HepG2 (cell line): ENCODE data around the gene NUBP2. TPM values are rescaled to one million over a fixed set of nuclear protein-coding genes. Genes with fewer than 3 reads are reported as not detected.

Experiments
- ATAC-seq: fragments of 200-7000 bp; cut with Tn5 transposase; 3 replicates; pipeline ENCODE4 v1.9.1; 2020; ENCODE audit warnings: mild to moderate bottlenecking, moderate library complexity
- BruUV-seq: library from RNA; stranded (reverse); fragments of 400-500 nt; replicated peaks from 2 replicates; lab custom pipeline; 2021; lab: Mats Ljungman, UMichigan
- CTCF ChIA-PET: fragments of 300-600 bp; formaldehyde crosslinking; extraction: SDS; loops from one replicate; lab custom pipeline; 2021; ENCODE audit warnings: low total read pairs, inconsistent platforms, low intra/inter-chr PET ratio; lab: Yijun Ruan, JAX
- POLR2A ChIA-PET: fragments of 350-600 bp; sonication (Branson Sonifier 250); formaldehyde crosslinking; loops from one replicate; lab custom pipeline; 2020; ENCODE audit warnings: antibody characterized with exemption, inconsistent platforms; lab: Yijun Ruan, JAX
- DNase-seq: peaks from one replicate; pipeline ENCODE4 v3.0.0-alpha.2; 2015; ENCODE audit warnings: low spot score
- FAIRE-seq: peaks from 3 replicates; lab custom pipeline; 2011; peaks lifted over from hg19 to GRCh38; lab: Jason Lieb, UNC
- H2AFZ ChIP-seq: one replicate; pipeline ENCODE4 v1.6.1; 2011; ENCODE audit warnings: low read length, inconsistent platforms
- H3K27ac ChIP-seq: fragments of 300-600 bp; 3 replicates; pipeline ENCODE4 v1.8.0; 2011; ENCODE audit warnings: mixed run types, mild to moderate bottlenecking, mixed read lengths, low read length, inconsistent platforms; ENCODE audit not compliant: insufficient read depth; ENCODE audit errors: extremely low read length
- H3K27me3 ChIP-seq, 2 experiments: fragments of 200-600 bp in 1 of 2; 2 replicates in 1 of 2; 3 replicates in 1 of 2; pipeline versions ENCODE4 v1.6.0 to v1.8.0; 2011; ENCODE audit warnings: low read length in 2 of 2, mild to moderate bottlenecking in 2 of 2, moderate library complexity in 2 of 2, inconsistent platforms in 1 of 2; ENCODE audit not compliant: insufficient read depth in 2 of 2, control insufficient read depth in 1 of 2
- H3K36me3 ChIP-seq, 2 experiments: fragments of 200-600 bp in 1 of 2; replicated peaks in 1 of 2; 2 replicates in 1 of 2; 3 replicates in 1 of 2; pipeline versions ENCODE4 v1.5.1 to v1.8.0; 2011; ENCODE audit warnings: low read length in 2 of 2, inconsistent platforms in 1 of 2; ENCODE audit not compliant: insufficient read depth in 2 of 2, control insufficient read depth in 1 of 2
- H3K4me1 ChIP-seq: 2 replicates; pipeline ENCODE4 v1.5.1; 2012; ENCODE audit warnings: low read length, inconsistent platforms; ENCODE audit not compliant: insufficient read depth
- H3K4me2 ChIP-seq: 2 replicates; pipeline ENCODE4 v1.6.0; 2011; ENCODE audit warnings: low read depth, low read length, inconsistent platforms
- H3K4me3 ChIP-seq, 3 experiments: fragments of 200-600 bp in 1 of 3; sonication (generic), shearing (Covaris generic) in 1 of 3; replicated peaks in 1 of 3; 2 replicates each; pipeline ENCODE4 v1.5.1; 2011 to 2016; ENCODE audit warnings: low read length in 3 of 3, inconsistent platforms in 2 of 3, low read depth in 2 of 3, mild to moderate bottlenecking in 2 of 3, control low read depth in 1 of 3, mixed read lengths in 1 of 3; ENCODE audit not compliant: insufficient read depth in 1 of 3
- H3K79me2 ChIP-seq: one replicate; pipeline ENCODE4 v1.6.1; 2011; ENCODE audit warnings: low read length, inconsistent platforms; ENCODE audit not compliant: insufficient read depth
- H3K9ac ChIP-seq: 2 replicates; pipeline ENCODE4 v1.6.0; 2011; ENCODE audit warnings: mild to moderate bottlenecking, low read depth, low read length, inconsistent platforms; ENCODE audit not compliant: insufficient read depth
- H3K9me3 ChIP-seq: 2 replicates; pipeline ENCODE4 v1.5.1; 2012; ENCODE audit warnings: mild to moderate bottlenecking, low read length
- H4K20me1 ChIP-seq: 2 replicates; pipeline ENCODE4 v1.6.0; 2011; ENCODE audit warnings: inconsistent platforms, mild to moderate bottlenecking, low read length, moderate library complexity; ENCODE audit not compliant: insufficient read depth
- AKAP8 ChIP-seq: sonication (generic); formaldehyde crosslinking; IDR thresholded peaks from 2 replicates; pipeline ENCODE4 v1.5.1; 2020; ENCODE audit warnings: mild to moderate bottlenecking, missing genetic modification reagents
- DMAP1 ChIP-seq: IDR thresholded peaks from 2 replicates; pipeline ENCODE4 v1.6.1; 2016
- ELF4 ChIP-seq: sonication (generic); formaldehyde crosslinking; IDR thresholded peaks from 2 replicates; pipeline ENCODE4 v1.5.0; 2020; ENCODE audit warnings: missing genetic modification reagents, mild to moderate bottlenecking, moderate library complexity, borderline replicate concordance
- GATA4 ChIP-seq: sonication (generic); IDR thresholded peaks from 2 replicates; pipeline ENCODE4 v1.6.1; 2016; ENCODE audit warnings: antibody characterized with exemption, low read depth, borderline replicate concordance
- MEF2D ChIP-seq: sonication (generic); formaldehyde crosslinking; IDR thresholded peaks from 2 replicates; pipeline ENCODE4 v1.5.1; 2020; ENCODE audit warnings: mild to moderate bottlenecking, missing genetic modification reagents
- POLR2A ChIP-seq, 2 experiments: IDR thresholded peaks; 2 replicates each; pipeline ENCODE4 v1.6.1; 2011; ENCODE audit warnings: low read depth in 2 of 2, low read length in 2 of 2, mild to moderate bottlenecking in 1 of 2, moderate library complexity in 1 of 2; ENCODE audit not compliant: insufficient read depth in 1 of 2
- POLR2AphosphoS2 ChIP-seq: IDR thresholded peaks from 2 replicates; pipeline ENCODE4 v1.6.1; 2011; ENCODE audit warnings: low read depth, low read length, improper control_type of control experiment
- TAF15 ChIP-seq: fragments of 200-400 bp; formaldehyde crosslinking; IDR thresholded peaks from one replicate; pipeline ENCODE4 v1.6.1; 2018; ENCODE audit warnings: mild to moderate bottlenecking, low read depth, low read length; ENCODE audit not compliant: poor library complexity, severe bottlenecking
- ZNF138 ChIP-seq: sonication (generic); formaldehyde crosslinking; IDR thresholded peaks from 2 replicates; pipeline ENCODE4 v1.5.0; 2020; ENCODE audit warnings: mild to moderate bottlenecking, low read depth, missing genetic modification reagents
- WGBS: methylation state at CpG from one replicate; pipeline ENCODE4 v1.1.6; 2017; ENCODE audit warnings: low lambda C conversion rate; 5-methylcytosine and 5-hydroxymethylcytosine counted together
- in situ Hi-C: cut with HindIII; loops from 2 replicates; pipeline ENCODE4 v1.10.0; 2017; ENCODE audit warnings: low pct_unique_long_range_greater_than_20kb; ENCODE audit not compliant: extremely low pct_ligation_motif_present
- intact Hi-C: fragments of 100-400 bp; cut with micrococcal nuclease; formaldehyde crosslinking; loops from one replicate; pipeline ENCODE4 v1.10.0; 2022; ENCODE audit not compliant: unreplicated experiment
- polyA plus RNA-seq, 8 experiments: library from polyadenylated mRNA; depleted of rRNA in 3 of 8; stranded (reverse) in 7 of 8; unstranded in 1 of 8; fragments of >200 nt; fragmentation: Illumina TruSeq in 4 of 8; extraction: Trizol in 4 of 8; gene quantifications; 2 replicates each; pipeline versions ENCODE4 v1.2.1 to v1.2.3, GENCODE V29; 2011 to 2016; ENCODE audit warnings: low read depth in 4 of 8, missing spikeins in 1 of 8, mixed read lengths in 1 of 8; ENCODE audit not compliant: insufficient read depth in 1 of 8
- total RNA-seq, 5 experiments: library from RNA; depleted of rRNA; stranded (reverse); fragments of >200 nt; fragmentation: Illumina TruSeq; extraction: Trizol; gene quantifications; 2 replicates each; pipeline ENCODE4 v1.2.3, GENCODE V29; 2016; ENCODE audit warnings: low read depth in 1 of 5
- TF ChIP-seq, protein P1 (sequence below): IDR thresholded peaks from 2 replicates; pipeline ENCODE4 v1.4.0; 2020; ENCODE audit warnings: mild to moderate bottlenecking, missing genetic modification reagents
- TF ChIP-seq, protein P2 (sequence below): sonication (generic); formaldehyde crosslinking; IDR thresholded peaks from 2 replicates; pipeline ENCODE4 v1.4.0; 2020; ENCODE audit warnings: missing genetic modification reagents
- TF ChIP-seq, protein P3 (sequence below): sonication (generic); formaldehyde crosslinking; IDR thresholded peaks from 2 replicates; pipeline ENCODE4 v1.4.0; 2020; ENCODE audit warnings: missing genetic modification reagents
- TF ChIP-seq, protein P4 (sequence below): fragments of 450-650 bp; IDR thresholded peaks from 2 replicates; pipeline ENCODE4 v1.6.1; 2016

Gene NUBP2
- total and polyA plus RNA-seq, 2 of the 13 experiments (the other 11 are each of a cell fraction or from before 2014, with no cell fraction given), result 25.7 to 61.5 TPM

DNA sequence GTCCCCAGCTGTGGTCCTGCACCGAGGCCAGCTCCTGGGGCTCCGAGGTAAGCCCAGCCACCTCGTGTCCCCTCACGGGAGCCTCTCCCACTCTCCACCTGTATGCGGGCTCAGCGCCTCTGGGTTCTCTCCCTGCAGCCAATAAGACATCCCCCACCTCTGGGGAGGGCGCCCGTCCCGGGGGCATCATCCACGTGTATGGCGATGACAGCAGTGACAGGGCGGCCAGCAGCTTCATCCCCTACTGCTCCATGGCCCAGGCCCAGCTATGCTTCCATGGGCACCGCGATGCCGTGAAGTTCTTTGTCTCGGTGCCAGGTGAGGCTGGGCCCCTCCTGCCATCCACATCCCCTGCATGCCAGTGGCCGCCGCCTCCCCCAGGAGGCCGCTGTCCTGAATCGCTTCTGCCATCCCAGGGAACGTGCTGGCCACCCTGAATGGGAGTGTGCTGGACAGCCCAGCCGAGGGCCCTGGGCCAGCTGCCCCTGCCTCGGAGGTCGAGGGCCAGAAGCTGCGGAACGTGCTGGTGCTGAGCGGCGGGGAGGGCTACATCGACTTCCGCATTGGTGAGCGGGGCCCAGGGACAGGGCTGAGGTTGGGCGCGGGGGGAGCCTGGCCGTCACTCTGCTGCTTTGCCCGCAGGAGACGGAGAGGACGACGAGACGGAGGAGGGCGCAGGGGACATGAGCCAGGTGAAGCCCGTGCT, 14.5 kb upstream of the NUBP2 start (continued):
- no peak for TF ChIP-seq ZNF138 (CRISPR knock-in tag)
- TF ChIP-seq, protein P1, sequence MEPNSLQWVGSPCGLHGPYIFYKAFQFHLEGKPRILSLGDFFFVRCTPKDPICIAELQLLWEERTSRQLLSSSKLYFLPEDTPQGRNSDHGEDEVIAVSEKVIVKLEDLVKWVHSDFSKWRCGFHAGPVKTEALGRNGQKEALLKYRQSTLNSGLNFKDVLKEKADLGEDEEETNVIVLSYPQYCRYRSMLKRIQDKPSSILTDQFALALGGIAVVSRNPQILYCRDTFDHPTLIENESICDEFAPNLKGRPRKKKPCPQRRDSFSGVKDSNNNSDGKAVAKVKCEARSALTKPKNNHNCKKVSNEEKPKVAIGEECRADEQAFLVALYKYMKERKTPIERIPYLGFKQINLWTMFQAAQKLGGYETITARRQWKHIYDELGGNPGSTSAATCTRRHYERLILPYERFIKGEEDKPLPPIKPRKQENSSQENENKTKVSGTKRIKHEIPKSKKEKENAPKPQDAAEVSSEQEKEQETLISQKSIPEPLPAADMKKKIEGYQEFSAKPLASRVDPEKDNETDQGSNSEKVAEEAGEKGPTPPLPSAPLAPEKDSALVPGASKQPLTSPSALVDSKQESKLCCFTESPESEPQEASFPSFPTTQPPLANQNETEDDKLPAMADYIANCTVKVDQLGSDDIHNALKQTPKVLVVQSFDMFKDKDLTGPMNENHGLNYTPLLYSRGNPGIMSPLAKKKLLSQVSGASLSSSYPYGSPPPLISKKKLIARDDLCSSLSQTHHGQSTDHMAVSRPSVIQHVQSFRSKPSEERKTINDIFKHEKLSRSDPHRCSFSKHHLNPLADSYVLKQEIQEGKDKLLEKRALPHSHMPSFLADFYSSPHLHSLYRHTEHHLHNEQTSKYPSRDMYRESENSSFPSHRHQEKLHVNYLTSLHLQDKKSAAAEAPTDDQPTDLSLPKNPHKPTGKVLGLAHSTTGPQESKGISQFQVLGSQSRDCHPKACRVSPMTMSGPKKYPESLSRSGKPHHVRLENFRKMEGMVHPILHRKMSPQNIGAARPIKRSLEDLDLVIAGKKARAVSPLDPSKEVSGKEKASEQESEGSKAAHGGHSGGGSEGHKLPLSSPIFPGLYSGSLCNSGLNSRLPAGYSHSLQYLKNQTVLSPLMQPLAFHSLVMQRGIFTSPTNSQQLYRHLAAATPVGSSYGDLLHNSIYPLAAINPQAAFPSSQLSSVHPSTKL (CRISPR knock-in tag), result no peak
- TF ChIP-seq, protein P2, sequence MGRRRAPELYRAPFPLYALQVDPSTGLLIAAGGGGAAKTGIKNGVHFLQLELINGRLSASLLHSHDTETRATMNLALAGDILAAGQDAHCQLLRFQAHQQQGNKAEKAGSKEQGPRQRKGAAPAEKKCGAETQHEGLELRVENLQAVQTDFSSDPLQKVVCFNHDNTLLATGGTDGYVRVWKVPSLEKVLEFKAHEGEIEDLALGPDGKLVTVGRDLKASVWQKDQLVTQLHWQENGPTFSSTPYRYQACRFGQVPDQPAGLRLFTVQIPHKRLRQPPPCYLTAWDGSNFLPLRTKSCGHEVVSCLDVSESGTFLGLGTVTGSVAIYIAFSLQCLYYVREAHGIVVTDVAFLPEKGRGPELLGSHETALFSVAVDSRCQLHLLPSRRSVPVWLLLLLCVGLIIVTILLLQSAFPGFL (CRISPR knock-in tag), result no peak
- TF ChIP-seq, all 625 proteins: peak for 8

DNA sequence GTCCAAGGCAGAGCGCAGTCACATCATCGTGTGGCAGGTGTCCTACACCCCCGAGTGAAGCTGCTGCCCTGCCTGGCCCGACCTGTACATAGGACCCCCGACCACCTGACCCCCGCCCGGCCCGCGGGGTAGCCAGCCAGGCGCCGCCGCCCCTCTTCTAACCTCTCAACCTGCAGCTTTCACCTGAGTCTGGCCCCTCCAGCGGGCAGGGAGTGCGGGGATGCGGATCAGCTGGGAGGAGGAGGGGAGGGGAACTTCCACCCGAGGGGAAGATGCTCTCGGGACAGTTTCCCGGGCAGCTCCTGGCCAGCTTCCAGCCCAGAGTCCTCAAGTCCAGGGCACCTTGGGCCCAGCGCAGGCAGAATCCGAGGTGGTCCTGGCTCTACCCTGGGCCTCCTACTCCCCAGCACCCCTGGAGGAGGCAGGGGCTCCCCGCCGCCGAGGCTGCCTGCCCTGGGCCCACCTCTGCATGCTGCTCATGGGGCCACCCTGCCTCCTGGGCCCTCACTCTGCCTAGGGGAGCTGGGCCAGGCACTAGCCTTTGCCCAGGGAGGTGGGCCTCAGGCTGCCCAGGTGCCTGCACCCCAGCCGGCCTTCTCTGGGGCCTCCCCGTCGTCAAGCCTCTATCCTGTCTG, 13.9 kb upstream of the NUBP2 start:
- Histone ChIP-seq H3K4me1 (no peaks in the 10 kb centered on the region), H4K20me1 (no peaks in the 10 kb centered on the region), H3K36me3 (peaks cover 18 to 30% of the 10 kb centered on the region in 2 experiments; a peak in 4 of 5 replicates), H3K4me3 (no peak overlapping the region), H3K27ac (no peak overlapping the region), H3K4me2 (no peak overlapping the region), H3K9me3 (no peaks in the 10 kb centered on the region), H3K27me3 (no peaks in the 10 kb centered on the region; a peak in 1 of 5 replicates), H3K79me2 (peaks cover 17% of the 10 kb centered on the region), H3K9ac (no peak overlapping the region), H2AFZ (no peak overlapping the region)
- WGBS, result 100% methylated on average over 4 of the region's 26 CpGs
- BruUV-seq, result no TSS peak
- ChIA-PET CTCF (no interaction called here), POLR2A (interaction anchor here (2.7 kb wide), 1 partner anchor 14 kb away, joined by 7 read pairs; the partner anchor contains the start of genes NUBP2 and SPSB3)
- in situ Hi-C loops, result no loop called here
- no peak for FAIRE-seq
- no peak for DNase-seq
- intact Hi-C loops, result no loop called here
- ATAC-seq, result no peak; the same call in 2 of the 3 replicates
- 0 out of 2 replicates have a peak, but pooled peaks have one; percentile 7 for TF ChIP-seq AKAP8 (CRISPR knock-in tag)
- no peak for TF ChIP-seq GATA4
- peak in 1 of 2 experiments; percentile 41; a peak in 1 of 4 replicates for TF ChIP-seq POLR2A (IDR thresholded peaks at IDR 0.05; ENCODE audit: insufficient read depth in 1 of 2, low read depth in 2 of 2, low read length in 2 of 2)
- no peak for TF ChIP-seq DMAP1 (CRISPR knock-in tag)
- TF ChIP-seq MEF2D (CRISPR knock-in tag), result no peak
- no peak for TF ChIP-seq ELF4 (CRISPR knock-in tag)
- TF ChIP-seq, protein P3, sequence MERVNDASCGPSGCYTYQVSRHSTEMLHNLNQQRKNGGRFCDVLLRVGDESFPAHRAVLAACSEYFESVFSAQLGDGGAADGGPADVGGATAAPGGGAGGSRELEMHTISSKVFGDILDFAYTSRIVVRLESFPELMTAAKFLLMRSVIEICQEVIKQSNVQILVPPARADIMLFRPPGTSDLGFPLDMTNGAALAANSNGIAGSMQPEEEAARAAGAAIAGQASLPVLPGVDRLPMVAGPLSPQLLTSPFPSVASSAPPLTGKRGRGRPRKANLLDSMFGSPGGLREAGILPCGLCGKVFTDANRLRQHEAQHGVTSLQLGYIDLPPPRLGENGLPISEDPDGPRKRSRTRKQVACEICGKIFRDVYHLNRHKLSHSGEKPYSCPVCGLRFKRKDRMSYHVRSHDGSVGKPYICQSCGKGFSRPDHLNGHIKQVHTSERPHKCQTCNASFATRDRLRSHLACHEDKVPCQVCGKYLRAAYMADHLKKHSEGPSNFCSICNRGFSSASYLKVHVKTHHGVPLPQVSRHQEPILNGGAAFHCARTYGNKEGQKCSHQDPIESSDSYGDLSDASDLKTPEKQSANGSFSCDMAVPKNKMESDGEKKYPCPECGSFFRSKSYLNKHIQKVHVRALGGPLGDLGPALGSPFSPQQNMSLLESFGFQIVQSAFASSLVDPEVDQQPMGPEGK (CRISPR knock-in tag), result no peak
- TF ChIP-seq TAF15, result peak; percentile 21
- TF ChIP-seq, protein P4, sequence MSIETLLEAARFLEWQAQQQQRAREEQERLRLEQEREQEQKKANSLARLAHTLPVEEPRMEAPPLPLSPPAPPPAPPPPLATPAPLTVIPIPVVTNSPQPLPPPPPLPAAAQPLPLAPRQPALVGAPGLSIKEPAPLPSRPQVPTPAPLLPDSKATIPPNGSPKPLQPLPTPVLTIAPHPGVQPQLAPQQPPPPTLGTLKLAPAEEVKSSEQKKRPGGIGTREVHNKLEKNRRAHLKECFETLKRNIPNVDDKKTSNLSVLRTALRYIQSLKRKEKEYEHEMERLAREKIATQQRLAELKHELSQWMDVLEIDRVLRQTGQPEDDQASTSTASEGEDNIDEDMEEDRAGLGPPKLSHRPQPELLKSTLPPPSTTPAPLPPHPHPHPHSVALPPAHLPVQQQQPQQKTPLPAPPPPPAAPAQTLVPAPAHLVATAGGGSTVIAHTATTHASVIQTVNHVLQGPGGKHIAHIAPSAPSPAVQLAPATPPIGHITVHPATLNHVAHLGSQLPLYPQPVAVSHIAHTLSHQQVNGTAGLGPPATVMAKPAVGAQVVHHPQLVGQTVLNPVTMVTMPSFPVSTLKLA, result no peak
- no peak for TF ChIP-seq POLR2AphosphoS2
